ENCODE data around the gene MRPL1. TPM values are rescaled to one million over a fixed set of nuclear protein-coding genes. Genes with fewer than 3 reads are reported as not detected.

MRPL1 gene
- total and polyA plus RNA-seq, 2 of the 13 experiments (the other 11 are each of a cell fraction or from before 2014, with no cell fraction given): 23.3 to 61.5 TPM

DNA sequence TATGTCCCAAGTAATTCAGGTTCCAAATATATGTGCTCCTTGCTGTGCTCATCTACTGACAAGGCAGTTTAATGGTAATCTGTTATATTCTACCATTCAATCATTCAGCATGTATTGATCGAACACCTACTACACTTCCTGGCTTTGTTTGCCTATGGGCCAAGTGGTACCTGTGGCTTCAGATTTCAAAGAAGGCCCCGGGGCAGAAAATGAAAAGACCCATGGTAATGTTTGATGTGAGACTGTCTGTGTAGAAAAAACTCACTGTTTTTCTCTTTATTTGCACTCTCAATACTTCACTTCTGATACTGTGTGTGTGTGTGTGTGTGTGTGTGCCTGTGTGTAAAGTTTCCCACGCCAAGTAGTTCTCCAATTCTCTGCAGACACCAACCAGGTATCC lies 133.4 kb downstream of the MRPL1 start (continued):
- TF ChIP-seq MLXIP (CRISPR knock-in tag; IDR thresholded peaks at IDR 0.05; ENCODE audit: borderline replicate concordance): no peak
- TF ChIP-seq TOPORS (CRISPR knock-in tag; IDR thresholded peaks at IDR 0.05): no peak
- TF ChIP-seq ZNF781 (CRISPR knock-in tag; IDR thresholded peaks at IDR 0.05; ENCODE audit: borderline replicate concordance, not compliant biosample characterization): no peak
- no peak for TF ChIP-seq ZNF441 (CRISPR knock-in tag; IDR thresholded peaks at IDR 0.05; ENCODE audit: borderline replicate concordance)
- TF ChIP-seq TBX2 (CRISPR knock-in tag; IDR thresholded peaks at IDR 0.05; ENCODE audit: borderline replicate concordance): 0 out of 2 replicates have a peak, but pooled peaks have one; percentile 29
- no peak for TF ChIP-seq HNF1B (CRISPR knock-in tag; IDR thresholded peaks at IDR 0.05)
- no peak for TF ChIP-seq ZNF138 (CRISPR knock-in tag; IDR thresholded peaks at IDR 0.05; ENCODE audit: low read depth)
- TF ChIP-seq ZBTB38 (CRISPR knock-in tag; IDR thresholded peaks at IDR 0.05): no peak
- TF ChIP-seq THAP9 (CRISPR knock-in tag; IDR thresholded peaks at IDR 0.05; ENCODE audit: borderline replicate concordance): no peak
- no peak for TF ChIP-seq TMF1 (CRISPR knock-in tag; IDR thresholded peaks at IDR 0.05; ENCODE audit: low read depth)
- TF ChIP-seq NR3C1 (CRISPR knock-in tag; IDR thresholded peaks at IDR 0.05): no peak
- no peak for TF ChIP-seq CHD4 (IDR thresholded peaks at IDR 0.05; ENCODE audit: borderline replicate concordance, low read length)
- no peak for TF ChIP-seq ARHGAP35 (CRISPR knock-in tag; IDR thresholded peaks at IDR 0.05; ENCODE audit: borderline replicate concordance)
- TF ChIP-seq, protein P1, sequence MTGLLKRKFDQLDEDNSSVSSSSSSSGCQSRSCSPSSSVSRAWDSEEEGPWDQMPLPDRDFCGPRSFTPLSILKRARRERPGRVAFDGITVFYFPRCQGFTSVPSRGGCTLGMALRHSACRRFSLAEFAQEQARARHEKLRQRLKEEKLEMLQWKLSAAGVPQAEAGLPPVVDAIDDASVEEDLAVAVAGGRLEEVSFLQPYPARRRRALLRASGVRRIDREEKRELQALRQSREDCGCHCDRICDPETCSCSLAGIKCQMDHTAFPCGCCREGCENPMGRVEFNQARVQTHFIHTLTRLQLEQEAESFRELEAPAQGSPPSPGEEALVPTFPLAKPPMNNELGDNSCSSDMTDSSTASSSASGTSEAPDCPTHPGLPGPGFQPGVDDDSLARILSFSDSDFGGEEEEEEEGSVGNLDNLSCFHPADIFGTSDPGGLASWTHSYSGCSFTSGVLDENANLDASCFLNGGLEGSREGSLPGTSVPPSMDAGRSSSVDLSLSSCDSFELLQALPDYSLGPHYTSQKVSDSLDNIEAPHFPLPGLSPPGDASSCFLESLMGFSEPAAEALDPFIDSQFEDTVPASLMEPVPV (CRISPR knock-in tag; IDR thresholded peaks at IDR 0.05): no peak
- TF ChIP-seq CREB1 (IDR thresholded peaks at IDR 0.05): no peak
- no peak for TF ChIP-seq CREB1 (CRISPR knock-in tag; IDR thresholded peaks at IDR 0.05)
- no peak for TF ChIP-seq HIC2 (CRISPR knock-in tag; IDR thresholded peaks at IDR 0.05; ENCODE audit: low read depth)
